Activated CD8-positive, alpha-beta memory T cell treated with anti-CD3 and anti-CD28 coated beads, Interleukin-2, amount 50 U/mL, for 4 hours (primary cell): Measurements from ENCODE around the gene POMT1.

Experiments
- DNase-seq: peaks from one replicate; pipeline ENCODE4 v3.0.0-alpha.2; 2020

POMT1 gene

DNA sequence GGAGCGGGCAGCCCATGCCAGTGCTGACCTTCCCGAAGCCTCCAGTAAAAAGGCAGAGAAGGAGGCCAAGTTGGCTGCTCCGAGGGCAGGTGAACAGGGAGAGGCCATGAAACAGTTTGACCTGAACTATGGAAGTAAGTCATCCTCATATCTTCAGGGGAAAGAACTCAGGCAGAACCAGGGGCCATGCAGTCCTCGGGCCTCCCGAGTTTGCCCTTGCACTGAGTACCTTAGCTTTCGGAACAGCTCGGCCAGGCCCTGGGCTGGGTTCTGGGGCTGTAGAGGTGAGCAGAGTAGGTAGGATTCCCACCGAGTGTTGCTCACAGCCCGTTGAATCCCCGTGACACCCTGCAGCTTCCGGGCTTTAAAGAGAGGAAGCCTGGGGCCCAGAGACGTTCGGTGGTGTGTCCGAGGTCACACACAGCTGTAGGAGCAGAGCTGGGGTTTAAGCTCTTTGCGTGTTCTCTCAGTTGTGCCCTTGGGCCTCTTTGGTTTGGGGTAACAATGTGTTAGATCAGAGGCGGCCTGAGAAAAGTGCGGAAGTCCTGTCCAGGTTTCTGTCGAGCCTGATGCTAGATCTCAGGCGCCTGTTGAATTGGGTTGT, 24.8 kb upstream of the POMT1 start:
- DNase-seq: no peak

DNA sequence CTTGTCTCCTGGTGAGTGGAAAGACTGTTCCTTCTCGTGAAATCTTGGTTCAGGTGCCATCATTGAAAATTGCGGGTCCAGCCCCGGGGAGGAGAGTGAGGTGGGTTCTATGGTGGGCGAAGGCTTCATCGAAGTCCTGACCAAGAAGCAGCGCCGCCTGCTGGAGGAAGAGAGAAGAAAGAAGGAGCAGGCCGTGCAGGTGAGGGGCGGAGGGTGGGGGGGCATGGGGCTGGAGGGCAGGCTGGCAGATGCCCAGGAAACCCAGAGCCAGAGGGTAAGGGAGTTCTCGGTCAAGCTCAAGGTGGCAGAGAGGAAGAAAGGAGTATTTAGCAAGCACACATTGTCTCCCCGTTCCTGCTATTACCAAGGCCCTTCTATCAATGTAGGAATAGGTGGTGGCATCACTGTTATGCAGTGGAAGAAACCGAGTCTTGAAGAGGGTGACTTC, 24.3 kb upstream of the POMT1 start:
- DNase-seq: peak; percentile 67

DNA sequence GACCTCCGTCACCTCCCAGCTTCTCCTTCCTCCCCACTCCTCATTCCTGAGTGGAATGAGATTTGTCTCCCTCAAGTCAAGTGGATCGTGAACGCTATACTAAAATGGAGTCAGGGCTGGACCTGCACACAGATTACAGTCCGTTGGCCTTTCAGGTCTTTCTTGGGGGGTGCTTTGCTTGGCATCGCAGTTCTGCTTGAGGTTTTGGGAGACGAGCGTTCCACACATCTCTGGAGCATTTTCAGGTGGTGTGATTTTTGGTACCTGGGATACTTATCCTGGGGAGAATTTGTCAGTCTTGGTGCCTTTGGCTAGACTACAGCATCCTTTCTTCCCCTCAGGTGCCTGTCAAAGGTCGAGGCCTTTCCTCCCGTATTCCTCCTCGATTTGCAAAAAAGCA, 23.8 kb upstream of the POMT1 start:
- no peak for DNase-seq

DNA sequence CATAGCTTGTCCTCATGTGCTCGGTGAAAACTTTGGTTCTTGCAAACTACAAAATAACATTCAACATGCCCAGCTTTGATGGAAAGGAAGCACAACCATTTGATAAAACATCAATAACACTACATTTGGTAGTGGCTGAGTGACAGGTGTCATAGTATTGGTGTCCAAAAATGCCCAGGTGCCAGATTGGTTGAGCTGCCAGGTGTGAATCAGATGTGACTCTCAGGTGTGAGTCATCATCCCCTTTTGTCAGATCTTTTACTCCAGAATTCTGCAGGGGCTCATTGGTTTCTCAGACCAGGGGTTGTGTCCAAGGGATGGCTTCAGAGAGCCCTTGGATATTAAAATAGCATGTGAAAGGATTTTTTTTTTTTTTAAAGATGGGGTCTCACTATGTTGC, 22.5 kb upstream of the POMT1 start:
- no peak for DNase-seq

DNA sequence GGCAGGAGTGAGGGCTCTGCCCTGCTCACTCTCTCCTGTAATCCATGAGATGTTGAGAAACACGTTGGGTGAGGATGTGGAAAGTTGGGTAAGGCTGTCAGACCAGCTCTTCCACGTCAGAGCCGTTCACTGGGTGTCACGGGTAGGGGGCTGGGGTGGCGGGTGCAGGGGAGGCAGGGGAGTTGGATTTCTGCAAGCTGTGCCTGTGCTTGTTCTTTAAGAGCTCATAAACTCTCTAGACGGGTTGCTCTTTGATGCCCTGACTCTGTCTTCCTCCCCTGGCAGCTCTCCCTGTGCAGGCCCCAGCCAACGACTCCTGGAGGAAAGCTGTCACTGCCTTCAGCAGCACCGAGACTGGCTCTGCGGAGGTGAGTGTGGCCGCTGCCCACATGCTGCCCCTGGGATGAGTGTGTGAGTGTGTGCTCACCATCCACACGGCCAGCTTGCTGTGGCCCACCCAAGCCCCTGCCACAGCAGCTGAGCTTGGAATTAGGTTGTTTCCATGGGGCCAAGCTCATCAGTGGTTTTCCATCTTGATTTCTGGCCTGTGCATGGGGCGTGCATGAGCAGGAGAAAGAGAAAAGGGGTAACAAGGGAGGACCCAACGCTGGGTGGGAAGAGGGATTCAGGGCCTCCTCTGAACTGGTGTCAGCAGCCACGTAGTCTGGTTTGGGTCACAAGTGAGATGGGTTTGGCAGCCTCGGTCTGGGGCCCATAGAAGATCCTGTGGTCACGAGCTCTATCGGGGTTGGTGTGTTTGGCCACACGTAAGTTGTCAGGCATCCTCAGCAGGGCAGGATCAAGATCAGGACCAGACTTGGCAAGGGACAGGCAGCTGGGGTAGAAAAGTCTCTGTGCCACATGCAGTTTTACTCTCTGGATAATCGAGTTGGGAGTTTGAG, 21.0 kb upstream of the POMT1 start:
- DNase-seq: no peak

DNA sequence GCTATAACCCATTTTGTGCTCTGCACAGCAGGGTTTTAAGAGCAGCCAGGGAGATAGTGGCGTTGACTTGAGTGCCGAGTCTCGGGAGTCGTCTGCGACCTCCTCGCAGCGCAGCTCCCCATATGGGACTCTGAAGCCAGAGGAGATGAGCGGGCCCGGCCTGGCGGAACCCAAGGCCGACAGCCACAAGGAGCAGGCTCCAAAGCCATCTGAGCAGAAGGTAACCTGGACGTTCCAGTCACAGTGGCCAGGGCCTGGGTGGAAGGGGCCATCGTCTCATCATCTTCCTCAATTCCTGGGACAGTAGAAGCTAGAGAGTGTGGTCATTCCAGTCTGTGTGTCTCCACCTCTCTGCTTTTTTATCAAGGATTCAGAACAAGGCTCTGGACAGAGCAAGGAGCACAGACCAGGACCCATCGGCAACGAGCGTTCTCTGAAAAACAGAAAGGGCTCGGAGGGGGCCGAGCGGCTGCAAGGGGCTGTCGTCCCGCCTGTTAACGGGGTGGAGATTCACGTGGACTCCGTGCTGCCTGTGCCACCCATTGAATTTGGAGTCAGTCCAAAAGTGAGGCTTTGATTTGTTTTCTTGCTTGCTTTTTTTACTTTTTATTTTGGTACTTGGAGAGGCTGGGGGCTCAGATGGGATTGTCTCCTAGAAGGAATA, 20.2 kb upstream of the POMT1 start:
- DNase-seq: no peak

DNA sequence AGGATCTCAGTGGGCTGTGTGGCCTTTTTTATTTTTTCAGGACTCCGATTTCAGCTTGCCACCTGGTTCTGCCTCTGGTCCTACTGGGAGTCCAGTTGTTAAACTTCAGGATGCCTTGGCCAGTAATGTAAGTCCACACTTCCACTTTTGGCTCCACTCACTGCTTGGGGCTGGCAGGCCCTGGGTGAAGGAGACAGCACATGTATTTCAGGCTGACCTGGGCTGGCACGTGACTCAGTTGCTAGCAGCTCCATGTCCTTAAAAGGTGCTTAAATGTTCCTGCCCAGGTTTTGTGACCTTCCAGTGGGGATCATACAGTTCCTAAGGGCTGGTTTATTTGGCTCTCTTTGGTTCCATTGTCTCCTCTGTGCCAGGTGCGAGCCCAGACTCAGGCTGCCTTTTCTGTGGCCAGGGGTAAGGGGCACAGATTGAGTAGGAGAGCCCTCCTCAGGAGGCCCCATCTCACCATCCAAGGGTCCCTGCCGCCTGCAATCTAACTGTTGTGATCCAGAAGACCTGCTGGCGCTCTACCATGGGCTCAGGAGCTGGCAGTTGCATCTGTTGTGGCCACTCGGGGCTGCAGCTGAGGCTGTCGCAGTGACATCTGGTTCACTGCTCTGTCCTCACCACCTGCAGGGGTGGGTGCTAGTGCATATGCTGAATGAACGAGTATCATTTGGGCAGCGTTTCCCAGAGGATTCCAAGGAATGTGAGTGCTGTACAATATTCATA, 19.2 kb upstream of the POMT1 start:
- no peak for DNase-seq

DNA sequence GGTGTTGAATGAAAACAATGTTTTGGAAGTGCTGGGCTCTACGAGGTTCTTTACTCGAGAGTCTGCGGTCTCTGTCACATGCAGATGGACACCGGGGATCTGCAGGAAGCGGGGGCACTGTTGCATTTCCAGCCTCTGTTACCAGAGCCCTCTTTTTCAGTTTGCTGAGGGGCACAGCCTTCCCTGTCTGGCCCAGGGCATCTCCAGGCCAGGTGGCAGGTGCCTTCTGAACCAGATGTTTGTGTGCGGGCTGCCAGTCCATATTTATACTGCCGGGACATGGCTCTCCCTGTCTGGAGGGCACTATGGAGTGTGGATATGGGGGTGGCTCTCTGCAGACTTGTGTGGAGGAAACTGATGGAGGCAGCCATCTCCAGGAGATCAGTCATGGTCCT, 18.7 kb upstream of the POMT1 start:
- no peak for DNase-seq

DNA sequence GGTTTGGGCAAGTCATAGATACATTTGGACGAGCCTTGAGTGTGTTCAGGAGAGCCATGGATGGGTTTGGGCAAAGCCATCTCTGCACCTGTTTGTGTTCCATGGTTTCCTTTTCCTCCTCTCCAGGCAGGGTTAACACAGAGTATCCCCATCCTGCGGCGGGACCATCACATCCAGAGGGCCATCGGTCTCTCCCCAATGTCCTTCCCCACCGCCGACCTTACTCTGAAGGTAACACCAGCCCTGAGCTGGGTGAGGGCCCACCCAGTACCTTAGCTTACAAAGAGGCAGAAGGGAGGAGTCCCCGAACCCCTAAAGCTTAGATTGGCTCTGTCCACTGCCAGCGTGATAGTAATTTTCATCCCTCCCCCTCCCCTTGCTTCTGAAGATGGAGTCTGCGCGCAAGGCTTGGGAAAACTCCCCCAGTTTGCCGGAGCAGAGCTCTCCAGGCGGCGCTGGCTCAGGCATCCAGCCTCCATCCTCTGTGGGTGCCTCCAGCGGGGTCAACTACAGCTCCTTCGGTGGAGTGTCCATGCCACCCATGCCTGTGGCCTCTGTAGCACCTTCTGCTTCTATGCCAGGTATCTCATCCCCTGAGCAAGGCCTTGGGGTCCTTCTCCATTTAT, 18.0 kb upstream of the POMT1 start:
- DNase-seq: no peak

DNA sequence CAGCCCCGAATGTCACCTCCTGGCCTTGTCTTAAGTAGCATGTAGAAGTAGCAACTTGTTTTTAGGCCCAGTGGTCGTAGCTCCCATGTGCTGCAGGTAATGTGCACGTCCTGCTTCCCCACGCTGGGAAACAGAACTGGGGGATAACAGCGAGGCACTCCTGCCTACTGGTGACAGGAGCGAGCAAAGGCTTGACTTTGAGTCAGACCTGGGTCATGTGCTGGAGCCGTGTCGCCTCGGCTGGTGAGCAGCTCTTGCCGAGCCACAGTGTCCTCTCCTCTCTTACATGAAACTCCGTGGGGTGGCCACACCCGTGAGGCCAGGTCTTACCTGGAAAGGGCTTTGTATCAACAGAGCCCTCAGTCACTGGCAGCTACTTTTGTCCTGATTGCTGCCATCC, 17.5 kb upstream of the POMT1 start:
- no peak for DNase-seq

DNA sequence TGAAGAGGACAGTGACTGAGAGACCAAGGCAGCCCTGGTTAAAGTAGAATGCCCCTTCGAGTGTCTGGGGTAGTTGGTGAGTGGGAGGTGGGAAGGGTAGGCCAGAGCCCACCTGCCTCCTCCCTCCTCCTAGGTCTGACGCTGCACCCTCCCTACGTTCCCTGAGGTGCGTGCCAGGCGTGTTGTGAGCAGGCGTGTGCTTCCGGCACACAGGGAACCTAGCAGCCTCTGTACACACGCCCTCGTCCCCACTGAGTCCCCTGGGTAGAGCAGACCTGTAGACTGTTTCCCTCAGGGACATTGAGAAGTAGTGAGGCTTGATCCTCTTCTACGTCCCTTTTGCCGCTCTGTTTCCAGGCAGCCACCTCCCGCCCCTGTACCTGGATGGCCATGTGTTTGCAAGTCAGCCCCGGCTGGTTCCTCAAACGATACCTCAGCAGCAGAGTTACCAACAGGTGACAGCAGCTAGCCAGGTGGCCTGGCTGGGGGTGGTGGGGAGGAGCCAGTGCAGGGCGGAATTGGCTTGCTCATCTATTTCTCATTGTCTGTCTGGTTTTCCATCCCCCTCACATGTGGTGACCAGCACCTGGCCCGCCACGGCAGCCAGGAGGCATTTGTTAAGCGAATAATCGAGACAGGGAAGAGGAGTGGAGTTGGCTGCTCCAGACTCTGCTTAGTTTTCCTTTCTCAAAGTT, 16.8 kb upstream of the POMT1 start:
- no peak for DNase-seq

DNA sequence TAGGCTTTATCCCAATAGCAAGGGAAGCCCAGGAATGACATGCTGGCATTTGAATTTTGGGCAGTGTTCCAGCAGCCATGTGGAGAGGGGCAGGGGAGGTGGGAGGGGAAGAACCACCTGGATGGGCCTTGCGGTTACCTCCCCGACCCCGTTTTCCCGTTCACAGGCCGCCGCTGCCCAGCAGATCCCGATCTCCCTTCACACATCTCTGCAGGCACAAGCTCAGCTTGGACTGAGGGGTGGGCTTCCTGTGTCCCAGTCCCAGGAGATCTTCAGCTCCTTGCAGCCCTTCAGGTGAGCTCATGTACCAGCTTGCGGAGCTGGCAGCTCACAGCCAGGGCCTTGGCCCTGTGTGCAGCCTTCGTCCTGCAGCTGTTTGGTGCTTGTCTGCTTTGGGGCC, 15.7 kb upstream of the POMT1 start:
- no peak for DNase-seq

DNA sequence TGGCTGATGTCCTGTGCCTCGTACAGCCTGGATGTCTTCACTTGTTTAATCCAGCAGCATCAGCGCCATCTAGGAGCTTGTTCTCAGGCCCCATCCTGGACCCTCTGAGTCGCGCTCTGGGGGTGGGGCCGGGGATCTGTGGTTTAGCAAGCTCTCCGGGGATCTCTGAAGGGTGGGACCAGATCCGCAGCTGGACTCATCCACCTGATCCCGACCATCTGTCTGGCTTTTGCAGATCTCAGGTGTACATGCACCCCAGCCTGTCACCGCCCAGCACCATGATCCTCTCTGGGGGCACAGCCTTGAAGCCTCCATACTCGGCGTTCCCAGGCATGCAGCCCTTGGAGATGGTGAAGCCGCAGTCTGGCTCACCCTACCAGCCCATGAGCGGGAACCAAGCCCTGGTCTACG, 15.1 kb upstream of the POMT1 start:
- DNase-seq: no peak

DNA sequence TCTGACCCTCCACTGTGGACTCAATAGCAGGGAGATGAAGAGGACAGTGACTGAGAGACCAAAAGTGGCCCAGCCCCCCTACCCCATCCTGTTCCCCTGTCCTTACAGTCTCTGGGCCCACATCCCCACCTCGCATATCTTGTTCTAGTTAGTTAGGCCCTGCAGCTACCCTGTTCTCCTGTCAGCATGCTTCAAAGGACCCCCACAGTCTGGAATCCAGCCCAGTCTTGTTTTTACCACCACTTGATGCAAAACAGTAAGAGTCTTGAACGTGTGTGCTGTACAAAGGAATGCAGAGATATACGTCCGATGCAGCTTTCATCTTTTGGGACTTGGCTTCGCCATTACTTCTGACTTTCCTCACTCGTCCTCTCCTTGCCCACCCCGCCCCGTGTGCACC, 12.2 kb upstream of the POMT1 start:
- no peak for DNase-seq

DNA sequence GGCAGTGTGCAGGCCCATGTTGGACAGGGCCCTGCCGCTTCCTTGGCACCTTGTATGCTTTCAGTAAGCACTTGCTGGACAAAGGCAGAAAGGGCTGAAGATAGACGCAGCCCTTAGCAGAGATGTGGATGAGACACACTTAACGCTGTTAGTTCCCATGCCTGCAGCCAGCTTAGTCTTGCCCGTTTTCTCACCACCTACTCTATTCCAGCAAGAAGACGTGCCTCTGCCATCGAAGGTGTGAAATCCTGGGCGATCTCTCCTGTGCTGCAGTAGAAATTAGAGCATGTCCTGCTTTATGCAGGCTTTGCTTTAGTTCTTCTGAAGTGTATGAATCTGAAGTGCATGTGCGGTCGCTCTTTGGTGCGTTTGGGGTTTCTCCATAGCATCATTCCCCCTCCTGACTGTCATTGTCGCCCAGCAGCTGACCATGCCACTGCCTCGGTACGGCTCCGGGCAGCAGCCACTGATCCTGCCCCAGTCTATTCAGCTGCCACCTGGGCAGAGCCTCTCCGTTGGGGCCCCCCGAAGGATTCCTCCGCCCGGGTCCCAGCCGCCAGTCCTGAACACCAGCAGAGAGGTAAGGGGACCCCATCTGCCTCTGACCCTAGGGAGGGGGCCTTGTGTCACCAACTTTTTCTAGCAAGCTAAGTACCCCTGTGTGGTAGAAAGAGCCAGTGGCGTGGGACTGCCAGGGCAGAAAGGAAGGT, 11.6 kb upstream of the POMT1 start:
- no peak for DNase-seq

DNA sequence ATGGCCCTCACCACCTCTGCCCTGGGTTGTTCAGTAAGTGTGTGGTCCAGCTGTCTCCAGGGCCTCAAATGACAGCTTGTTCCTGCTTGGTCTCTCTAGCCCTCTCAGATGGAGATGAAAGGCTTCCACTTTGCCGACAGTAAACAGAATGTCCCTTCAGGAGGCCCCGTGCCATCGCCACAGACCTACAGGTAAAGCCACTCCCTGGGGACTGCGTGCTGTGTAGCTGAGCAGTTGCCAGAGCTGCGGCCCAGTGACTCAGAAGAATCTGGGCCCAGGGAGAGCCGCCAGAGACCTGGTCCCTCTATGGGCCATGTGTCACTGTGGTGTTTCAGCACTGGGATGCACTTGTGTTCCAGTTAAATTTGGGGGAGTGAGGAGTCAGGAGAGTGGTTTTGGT, 10.6 kb upstream of the POMT1 start:
- DNase-seq: no peak

DNA sequence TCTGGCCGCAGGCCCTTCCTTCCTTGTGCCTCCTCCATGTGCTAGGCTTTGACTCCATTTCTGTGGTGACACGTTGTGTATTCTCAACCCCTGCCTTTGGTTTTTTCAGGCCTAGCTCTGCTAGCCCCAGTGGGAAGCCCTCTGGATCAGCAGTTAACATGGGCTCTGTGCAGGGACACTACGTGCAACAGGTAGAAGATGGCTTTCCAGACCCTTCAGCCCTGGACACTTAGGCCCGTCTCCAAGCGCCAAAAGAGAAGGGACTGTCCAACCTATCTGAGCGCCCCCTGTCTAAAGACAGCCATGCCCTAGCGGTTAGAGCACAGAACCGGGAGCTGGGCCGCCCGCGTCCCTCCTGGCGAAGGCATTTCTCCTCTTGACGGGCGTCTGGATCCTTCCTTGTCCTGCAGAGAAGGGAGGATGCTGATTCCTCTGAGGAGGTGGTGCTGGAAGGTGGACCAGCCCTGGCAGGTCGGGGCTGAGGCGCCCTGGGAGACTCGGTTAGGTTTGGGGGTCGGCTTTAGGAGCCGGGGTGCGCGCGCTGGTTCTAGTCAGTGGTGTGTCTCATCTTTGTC, 8.3 kb upstream of the POMT1 start:
- DNase-seq: no peak

DNA sequence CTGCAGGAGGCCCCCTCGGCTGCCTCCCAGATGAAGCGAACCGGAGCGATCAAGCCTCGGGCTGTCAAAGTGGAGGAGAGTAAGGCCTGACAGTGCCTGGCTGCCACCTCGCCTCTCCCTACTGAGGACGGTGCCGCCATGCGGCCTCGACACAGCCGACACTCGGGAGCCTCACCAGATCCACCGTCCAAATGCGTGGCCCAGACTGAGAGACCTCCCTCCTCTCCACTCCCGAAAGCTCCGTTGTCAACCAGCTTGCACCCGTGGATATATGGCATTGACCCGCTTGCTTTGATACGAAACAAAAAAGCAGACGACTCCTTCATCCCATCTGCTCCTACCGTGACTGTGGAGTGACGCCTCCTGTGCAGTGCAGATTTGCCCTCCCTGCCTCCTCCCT, 6.9 kb upstream of the POMT1 start:
- DNase-seq: no peak

DNA sequence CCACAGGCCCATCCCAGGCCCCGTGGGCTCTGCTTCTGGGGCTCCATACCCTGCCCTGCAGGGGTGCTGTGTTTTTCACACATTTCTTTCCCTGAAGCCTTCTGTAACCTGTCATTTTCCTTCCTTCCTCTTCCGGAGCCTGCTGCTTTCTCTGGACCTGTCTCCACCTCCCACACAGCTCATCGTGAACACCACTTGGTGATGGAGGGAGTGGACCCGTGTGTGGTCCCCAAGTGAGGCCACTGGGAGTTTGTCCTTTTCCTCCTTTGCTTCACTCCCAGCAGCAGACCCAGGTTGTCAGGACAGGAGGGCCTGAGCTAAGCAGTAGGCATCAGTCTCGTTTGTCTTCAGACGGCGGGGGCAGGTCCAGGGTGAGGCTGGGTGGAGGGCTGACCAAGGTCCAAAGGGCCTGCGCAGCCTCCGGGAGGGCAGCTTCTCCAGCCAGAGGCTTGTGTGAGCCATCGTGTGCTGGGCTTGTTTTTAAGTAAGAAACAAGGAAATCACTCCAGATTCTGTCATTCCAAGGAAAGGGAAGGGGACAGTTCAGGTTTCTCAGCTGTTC, 5.8 kb upstream of the POMT1 start:
- no peak for DNase-seq

DNA sequence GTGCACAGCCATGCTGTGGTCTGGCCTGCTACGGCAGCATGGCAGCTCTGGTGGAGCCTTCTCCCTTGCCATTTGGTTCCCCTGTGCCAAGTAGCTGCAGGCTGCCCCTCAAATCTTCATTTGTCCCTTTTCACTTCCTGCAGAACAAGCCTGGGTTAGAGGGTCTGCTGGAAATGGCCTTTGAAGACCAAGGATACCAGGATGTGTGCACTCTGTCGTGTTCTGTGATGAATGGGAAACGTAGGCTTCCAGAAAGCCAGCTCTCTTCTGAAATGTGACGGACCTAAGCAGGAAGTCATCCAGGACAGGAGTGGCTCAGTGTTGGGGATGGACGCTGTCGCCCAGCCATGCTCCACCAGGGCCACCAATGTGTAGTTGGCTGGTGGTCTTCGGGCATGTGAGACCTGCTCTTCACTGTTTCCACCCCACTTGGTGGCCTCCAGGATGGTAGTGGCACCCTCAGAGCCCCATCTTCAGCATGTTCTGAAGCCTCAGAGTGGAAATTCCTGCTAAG, 3.4 kb upstream of the POMT1 start:
- no peak for DNase-seq

DNA sequence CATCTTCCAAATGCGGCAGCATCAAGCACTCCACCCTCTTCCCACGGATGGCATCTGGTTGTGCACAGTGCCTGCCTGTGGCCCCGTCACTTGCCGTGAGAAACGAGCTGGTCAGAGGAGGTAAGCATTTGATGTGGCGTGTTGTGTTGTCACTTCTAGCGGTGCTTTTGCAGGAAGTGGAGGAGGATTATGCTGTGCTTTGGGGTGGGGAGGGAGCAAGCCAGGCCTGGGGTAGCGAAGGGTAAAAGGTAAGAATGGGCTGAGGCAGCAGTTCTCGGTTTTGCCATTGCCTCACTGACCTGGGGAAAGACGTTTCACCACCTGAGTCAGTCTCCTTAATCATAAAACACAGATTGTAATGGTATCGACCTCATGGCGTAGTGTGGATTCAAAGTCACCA, 2.3 kb upstream of the POMT1 start:
- peak; percentile 64 for DNase-seq
